WTC11 (cell line): ENCODE measurements around the gene PI4KB.

Source experiments
- CDX4 ChIP-seq: fragments of 250-450 bp; sonication (Bioruptor Pico); IDR thresholded peaks from 2 replicates; pipeline ENCODE4 v1.9.0; 2021; ENCODE audit warnings: moderate library complexity, mild to moderate bottlenecking, inconsistent platforms, borderline replicate concordance
- CTCF ChIP-seq: fragments of 200-600 bp; IDR thresholded peaks from 2 replicates; pipeline ENCODE4 v1.8.0; 2022; ENCODE audit warnings: antibody characterized with exemption
- E2F4 ChIP-seq: sonication (generic); formaldehyde crosslinking; IDR thresholded peaks from 2 replicates; pipeline ENCODE4 v1.8.1; 2022; ENCODE audit warnings: low read depth, mild to moderate bottlenecking, moderate library complexity, missing genetic modification reagents, borderline replicate concordance
- ELF4 ChIP-seq: sonication (generic); formaldehyde crosslinking; IDR thresholded peaks from 2 replicates; pipeline ENCODE4 v1.8.1; 2022; ENCODE audit warnings: low read depth, mild to moderate bottlenecking, moderate library complexity, missing genetic modification reagents
- GRHL2 ChIP-seq: fragments of 250-450 bp; sonication (Bioruptor Pico); IDR thresholded peaks from 2 replicates; pipeline ENCODE4 v1.8.0; 2022; ENCODE audit warnings: mild to moderate bottlenecking, moderate library complexity; ENCODE audit not compliant: insufficient replicate concordance, severe bottlenecking
- JUN ChIP-seq: sonication (generic); formaldehyde crosslinking; IDR thresholded peaks from 2 replicates; pipeline ENCODE4 v1.8.0; 2023; ENCODE audit warnings: mild to moderate bottlenecking, missing genetic modification reagents
- MAX ChIP-seq: sonication (generic); formaldehyde crosslinking; IDR thresholded peaks from 2 replicates; pipeline ENCODE4 v1.8.0; 2022; ENCODE audit warnings: mild to moderate bottlenecking, missing genetic modification reagents
- PRDM15 ChIP-seq: sonication (generic); formaldehyde crosslinking; IDR thresholded peaks from 2 replicates; pipeline ENCODE4 v1.8.0; 2022; ENCODE audit warnings: missing genetic modification reagents
- USF2 ChIP-seq: sonication (generic); formaldehyde crosslinking; IDR thresholded peaks from 2 replicates; pipeline ENCODE4 v1.8.1; 2023; ENCODE audit warnings: mild to moderate bottlenecking, missing genetic modification reagents, moderate library complexity
- ZNF281 ChIP-seq: sonication (generic); formaldehyde crosslinking; IDR thresholded peaks from 2 replicates; pipeline ENCODE4 v1.8.0; 2023; ENCODE audit warnings: mild to moderate bottlenecking, missing genetic modification reagents
- ZNF416 ChIP-seq: fragments of 250-450 bp; sonication (Bioruptor Pico); IDR thresholded peaks from 2 replicates; pipeline ENCODE4 v1.9.0; 2021; ENCODE audit warnings: mild to moderate bottlenecking, inconsistent platforms
- ZNF512 ChIP-seq: sonication (generic); formaldehyde crosslinking; IDR thresholded peaks from 2 replicates; pipeline ENCODE4 v1.8.1; 2022; ENCODE audit warnings: missing genetic modification reagents, borderline replicate concordance

GRCh38 chr1:151318975-151319374, 8.2 kb downstream of the PI4KB start:
- TF ChIP-seq ZNF512 (CRISPR knock-in tag), result no peak
- TF ChIP-seq GRHL2 (CRISPR knock-in tag), result no peak
- no peak for TF ChIP-seq CTCF
- no peak for TF ChIP-seq CDX4
- no peak for TF ChIP-seq USF2
- TF ChIP-seq ZNF281 (CRISPR knock-in tag), result no peak
- no peak for TF ChIP-seq ELF4 (CRISPR knock-in tag)
- no peak for TF ChIP-seq E2F4 (CRISPR knock-in tag)
- TF ChIP-seq JUN, result no peak
- TF ChIP-seq ZNF416 (CRISPR knock-in tag), result no peak
- no peak for TF ChIP-seq PRDM15 (CRISPR knock-in tag)
- TF ChIP-seq MAX, result no peak
